LHCN-M2 (cell line): ENCODE measurements around the gene STAB1. TPM values are rescaled to one million over a fixed set of nuclear protein-coding genes. Genes with fewer than 3 reads are reported as not detected.

Experiments used
- DNase-seq: peaks from one replicate; pipeline ENCODE4 v3.0.0-alpha.2; 2012; ENCODE audit warnings: low read depth
- polyA plus RNA-seq: library from polyadenylated mRNA; unstranded; fragments of >200 nt; gene quantifications from one replicate; pipeline ENCODE4 v1.2.1, GENCODE V29; 2012; ENCODE audit warnings: missing spikeins
- total RNA-seq: library from RNA; depleted of rRNA; stranded (reverse); fragments of >200 nt; gene quantifications from 2 replicates; pipeline ENCODE4 v1.2.3, GENCODE V29; 2014; rRNA removed

The STAB1 gene, protein sequence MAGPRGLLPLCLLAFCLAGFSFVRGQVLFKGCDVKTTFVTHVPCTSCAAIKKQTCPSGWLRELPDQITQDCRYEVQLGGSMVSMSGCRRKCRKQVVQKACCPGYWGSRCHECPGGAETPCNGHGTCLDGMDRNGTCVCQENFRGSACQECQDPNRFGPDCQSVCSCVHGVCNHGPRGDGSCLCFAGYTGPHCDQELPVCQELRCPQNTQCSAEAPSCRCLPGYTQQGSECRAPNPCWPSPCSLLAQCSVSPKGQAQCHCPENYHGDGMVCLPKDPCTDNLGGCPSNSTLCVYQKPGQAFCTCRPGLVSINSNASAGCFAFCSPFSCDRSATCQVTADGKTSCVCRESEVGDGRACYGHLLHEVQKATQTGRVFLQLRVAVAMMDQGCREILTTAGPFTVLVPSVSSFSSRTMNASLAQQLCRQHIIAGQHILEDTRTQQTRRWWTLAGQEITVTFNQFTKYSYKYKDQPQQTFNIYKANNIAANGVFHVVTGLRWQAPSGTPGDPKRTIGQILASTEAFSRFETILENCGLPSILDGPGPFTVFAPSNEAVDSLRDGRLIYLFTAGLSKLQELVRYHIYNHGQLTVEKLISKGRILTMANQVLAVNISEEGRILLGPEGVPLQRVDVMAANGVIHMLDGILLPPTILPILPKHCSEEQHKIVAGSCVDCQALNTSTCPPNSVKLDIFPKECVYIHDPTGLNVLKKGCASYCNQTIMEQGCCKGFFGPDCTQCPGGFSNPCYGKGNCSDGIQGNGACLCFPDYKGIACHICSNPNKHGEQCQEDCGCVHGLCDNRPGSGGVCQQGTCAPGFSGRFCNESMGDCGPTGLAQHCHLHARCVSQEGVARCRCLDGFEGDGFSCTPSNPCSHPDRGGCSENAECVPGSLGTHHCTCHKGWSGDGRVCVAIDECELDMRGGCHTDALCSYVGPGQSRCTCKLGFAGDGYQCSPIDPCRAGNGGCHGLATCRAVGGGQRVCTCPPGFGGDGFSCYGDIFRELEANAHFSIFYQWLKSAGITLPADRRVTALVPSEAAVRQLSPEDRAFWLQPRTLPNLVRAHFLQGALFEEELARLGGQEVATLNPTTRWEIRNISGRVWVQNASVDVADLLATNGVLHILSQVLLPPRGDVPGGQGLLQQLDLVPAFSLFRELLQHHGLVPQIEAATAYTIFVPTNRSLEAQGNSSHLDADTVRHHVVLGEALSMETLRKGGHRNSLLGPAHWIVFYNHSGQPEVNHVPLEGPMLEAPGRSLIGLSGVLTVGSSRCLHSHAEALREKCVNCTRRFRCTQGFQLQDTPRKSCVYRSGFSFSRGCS (N-terminal part only)
- total RNA-seq = under 0.01 TPM in 1 of 2 replicates, not detected in the other
- polyA plus RNA-seq = not detected

DNA sequence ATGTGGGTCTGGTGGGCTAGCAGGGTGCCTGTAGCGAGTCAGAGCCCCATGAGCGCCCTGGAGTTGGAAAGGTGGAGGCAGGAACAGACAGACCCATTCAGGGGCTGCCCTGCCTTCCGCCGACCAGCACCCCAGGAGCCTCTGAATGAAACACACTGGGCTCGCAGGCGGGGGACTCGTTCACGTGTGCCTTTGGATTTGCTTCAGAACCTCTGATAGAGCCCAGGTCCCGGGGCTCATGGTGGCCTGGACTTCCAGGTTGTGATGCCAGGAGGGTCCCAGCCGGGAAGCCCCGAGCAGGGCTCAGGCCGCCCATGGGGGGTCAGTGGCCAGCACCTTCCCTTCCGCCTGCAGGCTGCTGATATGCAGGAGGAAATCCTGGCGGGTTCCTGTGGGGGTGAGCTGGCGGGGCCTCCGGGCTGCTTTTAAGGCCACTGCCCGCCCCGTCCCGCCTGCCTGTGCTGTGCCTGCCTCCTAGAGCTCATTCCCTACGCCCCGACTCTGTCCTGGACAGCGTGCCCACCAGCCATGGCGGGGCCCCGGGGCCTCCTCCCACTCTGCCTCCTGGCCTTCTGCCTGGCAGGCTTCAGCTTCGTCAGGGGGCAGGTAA, at the start of gene STAB1:
TSS of gene STAB1 (plus strand) at position 453 of the 610 bp plus-strand sequence. CDS start at position 529, 76 bp downstream.
- no peak for DNase-seq

DNA sequence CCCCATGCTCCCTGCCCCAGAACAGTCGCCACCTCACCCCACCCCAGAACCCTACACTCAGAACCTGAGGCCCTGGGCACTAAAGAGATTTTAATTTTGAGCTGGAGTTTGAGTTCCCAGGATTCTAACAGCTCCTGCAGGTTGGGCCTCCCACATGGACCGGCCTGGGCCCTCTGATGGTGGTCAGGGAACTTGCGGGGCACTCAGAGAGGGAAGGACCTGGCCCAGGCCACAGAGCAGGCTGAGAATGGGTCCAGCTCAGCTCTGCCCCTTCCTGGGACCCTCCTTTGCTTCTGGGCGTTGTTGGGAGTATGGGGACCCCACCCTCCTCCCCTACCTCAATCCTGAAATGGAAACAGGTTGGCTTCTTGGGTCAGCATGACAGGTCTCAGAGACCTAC, 49.1 kb upstream of the STAB1 start:
- DNase-seq = no peak

DNA sequence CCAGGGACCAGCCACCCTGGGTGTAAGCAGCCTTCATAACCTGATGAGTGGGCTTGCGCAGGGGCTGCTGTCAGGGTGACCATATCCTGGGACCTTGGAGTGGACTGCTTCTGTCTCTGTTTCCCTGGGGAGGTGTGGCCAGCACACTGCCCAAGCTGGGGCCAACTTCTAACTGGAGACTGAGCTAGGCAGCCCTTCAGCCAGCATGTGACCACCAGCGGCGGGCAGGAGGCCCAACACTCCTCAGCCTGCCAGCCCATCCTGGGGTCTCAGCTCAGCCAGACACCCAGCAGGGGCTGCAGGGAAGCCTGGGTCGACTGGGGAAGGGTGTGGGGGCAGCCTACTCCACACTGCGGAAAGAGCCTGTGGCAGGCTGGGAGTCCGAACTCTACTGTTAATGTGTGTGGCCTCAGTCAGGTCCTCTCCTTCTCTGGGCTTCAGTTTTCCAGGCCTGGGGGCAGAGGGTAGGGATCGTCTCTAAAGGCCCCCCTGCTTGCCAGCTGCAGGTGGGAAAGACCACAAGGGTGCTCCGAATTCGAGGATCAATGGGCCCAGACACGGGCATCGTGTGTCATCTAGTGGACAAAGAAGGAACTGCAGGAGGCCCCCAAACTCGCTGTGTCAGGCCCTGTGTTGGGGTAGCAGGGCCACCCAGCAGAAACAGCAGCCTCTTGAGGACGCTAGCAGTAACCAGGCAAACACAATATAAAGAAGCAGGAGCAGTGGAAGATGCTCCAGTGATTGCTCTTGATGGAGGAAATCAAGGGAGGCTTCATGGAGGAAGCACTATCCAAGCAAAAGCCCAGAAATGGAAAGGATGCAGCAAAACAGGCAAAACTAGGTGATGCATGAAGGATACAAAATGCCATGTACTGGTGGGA, 48.3 kb upstream of the STAB1 start:
- DNase-seq = peak; percentile 59

GRCh38 chr3:52447512-52448355, 47.4 kb upstream of the STAB1 start:
- DNase-seq = no peak

DNA sequence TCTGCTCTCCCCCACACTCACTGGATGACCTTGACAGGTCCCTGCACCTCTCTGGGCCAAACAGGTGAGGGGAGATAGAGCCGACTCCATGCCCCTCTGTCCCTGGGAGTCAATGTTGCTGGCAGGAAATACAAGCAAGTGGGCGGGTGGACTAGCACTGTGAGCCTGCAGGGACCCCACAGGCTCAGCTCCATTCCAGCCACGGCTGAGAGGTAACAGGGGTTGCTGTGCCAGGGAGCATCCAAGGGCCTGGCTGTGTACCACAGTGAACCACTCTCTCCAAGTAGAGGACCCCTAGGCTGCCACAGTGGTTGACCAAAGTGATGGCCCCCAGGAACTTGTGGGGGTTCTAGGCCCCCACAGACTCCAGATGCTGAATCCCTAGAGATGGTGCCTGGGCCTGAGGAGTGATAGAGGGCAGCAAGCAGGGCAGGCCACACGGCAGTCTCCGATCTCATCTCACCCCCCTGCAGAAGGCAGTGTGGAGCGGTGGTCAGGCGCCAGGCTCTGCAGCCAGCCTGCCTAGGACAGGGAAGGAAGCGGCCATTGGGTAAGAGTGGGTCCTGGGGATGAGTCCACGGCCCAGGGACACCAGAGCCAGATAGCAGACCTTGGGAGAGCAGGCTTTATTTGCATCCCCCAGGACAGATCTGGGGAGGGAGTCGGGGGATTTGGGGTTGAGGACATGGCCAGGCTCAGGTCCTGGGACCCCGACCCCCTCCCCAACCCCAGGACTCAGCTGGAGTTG, 44.5 kb upstream of the STAB1 start:
- DNase-seq = no peak

DNA sequence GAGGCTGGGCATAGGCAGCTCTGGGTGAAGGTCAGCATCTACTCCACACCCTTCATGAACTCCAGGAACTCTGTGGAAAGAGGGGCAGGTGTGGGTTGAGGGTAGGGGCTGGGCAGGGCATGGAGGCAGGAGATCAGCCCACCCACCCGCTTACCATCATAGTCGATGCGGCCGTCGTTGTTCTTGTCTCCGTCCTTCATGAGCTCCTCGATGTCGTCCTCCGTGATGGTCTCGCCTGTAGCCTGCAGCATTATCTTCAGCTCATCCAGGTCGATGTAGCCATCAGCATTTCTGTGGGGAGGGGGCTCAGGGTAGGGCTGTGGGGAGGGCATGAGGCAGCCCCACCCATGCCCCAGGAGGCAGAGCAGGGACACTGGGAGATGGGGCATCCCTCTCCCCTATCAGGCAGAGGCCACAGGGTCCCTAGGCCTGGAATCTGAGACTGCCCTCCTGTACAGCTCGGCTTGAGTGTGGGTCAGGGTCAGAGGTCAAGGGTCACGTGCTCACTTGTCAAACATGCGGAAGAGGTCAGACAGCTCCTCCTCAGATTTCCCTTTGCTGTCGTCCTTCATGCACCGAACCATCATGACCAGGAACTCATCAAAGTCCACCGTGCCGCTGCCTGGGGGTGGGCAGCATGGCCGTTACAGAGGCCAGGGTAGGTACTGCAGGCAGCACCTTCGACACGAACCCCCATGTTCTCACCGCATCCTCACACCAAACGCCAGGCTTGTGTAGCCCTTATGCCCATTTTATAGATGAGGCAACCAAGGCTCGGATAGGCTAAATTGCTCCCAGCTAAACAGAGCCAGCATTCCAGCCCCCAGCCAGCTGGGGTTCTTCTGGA, 43.7 kb upstream of the STAB1 start:
- DNase-seq = no peak

GRCh38 chr3:52452126-52452525, 43.0 kb upstream of the STAB1 start:
- no peak for DNase-seq

DNA sequence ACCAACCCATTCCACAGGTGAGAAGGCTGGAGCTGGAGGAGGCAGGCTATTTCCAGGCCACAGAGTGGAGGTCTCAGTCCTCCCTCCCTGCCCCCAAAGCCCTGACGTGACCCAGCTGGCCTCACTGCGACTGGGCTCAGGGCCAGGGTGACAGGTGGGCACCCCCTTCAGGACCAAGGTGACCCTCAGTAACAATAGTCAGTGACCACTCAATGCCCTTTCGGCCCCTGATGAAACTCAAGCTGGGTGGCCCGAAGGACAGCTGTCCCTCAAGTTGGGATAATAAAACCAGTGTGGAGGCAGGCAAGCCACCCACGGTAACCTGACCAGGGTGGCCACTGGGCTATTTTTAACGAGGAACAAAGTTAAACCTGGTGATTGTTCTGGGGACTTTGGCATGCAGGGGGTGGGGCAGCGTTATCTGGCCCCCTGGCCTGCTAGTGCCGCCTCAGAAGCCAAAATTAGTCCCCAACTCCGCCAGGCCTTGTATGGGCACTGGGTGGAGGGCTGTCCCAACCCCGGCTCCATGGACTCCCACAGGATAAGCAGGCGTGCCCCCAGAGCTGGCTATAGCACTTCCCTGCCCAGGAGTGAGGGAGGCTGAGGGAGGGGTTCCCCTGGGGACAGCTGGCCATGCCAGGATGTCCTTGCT, 42.4 kb upstream of the STAB1 start:
- peak; percentile 33 for DNase-seq

- no peak for DNase-seq
These were observed 41.5 kb upstream of the STAB1 start, which contains the start of gene TNNC1 for GRCh38 chr3:52453496-52454249. Gene TNNC1, minus strand, starts transcription at chr3:52454041. Its CDS starts 26 bp downstream, at chr3:52454015.

GRCh38 chr3:52454250-52454937, 40.7 kb upstream of the STAB1 start:
- DNase-seq = no peak

DNA sequence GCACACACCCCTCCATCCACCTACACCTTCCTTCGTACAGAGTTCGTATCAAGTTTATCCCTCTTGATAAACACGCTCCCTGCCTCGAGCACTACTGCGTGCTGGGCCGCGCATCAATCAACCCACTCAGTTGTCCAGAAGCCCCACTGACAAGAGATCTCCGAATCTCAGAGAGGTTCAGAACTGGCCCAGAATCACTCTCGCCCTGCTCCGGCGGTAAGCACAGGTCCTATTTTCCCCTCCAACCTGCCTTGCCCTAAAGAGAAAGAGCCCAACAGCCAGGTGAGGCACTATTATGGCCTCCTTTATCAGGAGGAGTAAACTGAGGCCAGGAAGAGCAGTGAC, 40.2 kb upstream of the STAB1 start:
- no peak for DNase-seq

DNA sequence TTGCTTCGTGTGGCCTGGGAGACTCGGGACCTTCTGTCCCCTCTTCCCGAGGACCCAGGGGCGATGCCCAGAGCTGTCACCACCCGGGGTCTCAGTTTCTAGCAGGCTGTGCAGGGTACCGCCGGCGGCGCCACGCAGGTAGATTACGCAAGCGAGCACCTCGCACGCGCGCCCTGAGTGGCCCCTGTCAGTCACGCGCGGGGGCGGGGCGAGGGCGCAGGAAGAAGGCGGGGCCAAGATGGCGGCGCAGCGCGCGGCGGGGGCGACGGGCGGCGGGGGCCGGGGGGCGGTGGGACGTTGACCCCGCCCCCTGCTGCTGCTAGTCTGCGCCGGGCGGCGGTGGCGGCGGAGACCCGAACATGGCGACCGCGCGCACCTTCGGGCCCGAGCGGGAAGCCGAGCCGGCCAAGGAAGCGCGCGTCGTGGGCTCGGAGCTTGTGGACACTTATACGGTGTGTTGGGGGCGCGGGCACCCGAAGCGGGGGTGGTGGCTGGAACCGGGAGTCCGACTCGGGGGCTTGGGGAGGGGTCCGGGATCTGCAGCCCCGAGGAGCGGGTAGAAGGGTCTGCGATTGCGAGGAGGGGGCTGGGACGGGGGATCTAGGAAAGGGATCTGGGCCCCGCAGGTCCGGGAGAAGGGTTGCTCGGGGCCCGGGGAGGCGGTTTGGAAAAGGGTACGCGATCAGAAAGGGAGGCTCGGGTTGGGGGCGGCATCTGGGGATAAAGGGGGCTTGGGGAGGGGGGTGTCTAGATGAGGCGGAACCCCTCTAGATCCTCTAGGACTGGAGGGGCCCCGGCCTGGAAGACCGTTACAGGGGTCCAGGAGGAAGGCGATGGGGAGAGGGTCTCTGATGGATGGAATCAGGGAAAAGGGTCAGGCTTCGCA, 39.6 kb upstream of the STAB1 start, which contains the start of gene NISCH:
TSS of gene NISCH (plus strand) at position 322 of the 886 bp plus-strand sequence. CDS start at position 360, 38 bp downstream.
- DNase-seq = peak; percentile 72

DNA sequence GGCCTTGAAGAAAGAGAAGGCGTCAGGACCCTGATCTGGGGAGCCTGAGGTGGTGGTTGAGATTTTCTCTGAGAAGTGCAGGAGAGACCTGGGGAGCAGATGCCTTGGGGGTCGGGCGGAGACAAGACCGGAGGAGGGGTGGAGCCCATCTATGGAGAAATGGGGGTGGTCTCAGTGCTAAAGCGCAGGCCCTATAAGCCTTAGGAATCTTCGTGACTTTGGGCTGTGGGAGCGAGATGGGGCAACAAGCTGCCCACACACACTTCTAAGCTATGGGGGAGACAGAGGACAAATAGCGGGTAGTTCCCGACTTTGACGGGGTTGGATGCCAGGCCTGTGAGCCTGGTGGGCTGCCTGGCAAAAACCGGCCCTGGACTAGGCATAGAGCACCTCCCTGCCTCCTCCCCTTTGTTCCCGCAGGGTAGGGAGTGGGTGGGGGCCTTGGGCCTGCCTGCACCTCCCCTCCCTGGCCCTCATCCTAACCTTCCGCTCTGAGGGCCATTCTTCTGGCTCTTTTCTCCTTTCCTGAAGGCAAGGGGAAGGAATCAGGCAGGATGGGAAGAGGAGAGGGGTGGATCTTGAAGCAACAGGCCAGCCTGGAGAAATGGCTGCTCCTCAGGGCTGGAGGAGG, 38.9 kb upstream of the STAB1 start:
- DNase-seq = peak; percentile 19

DNA sequence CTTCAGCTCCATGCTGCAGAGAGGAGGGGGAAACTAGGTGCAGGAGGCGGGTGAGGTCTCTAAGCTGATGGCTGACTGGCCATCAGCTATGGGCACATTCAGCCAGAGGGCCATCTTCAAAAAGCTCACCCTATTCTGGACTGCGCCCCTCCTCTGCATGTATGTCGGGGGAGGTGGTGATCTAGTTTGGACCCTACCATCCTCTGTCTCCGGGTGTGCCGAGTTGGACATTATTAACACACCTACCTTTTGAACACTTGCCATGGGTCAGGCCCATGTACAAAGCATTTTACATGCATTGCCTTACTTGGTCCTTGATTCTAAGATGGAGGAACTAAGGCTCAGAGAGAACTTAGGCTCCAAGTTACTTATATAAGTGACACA, 38.3 kb upstream of the STAB1 start:
- no peak for DNase-seq
